ENCODE measurements around the gene DOCK11. TPM values are rescaled to one million over a fixed set of nuclear protein-coding genes. Genes with fewer than 3 reads are reported as not detected.
A peak's percentile ranks its signal among the peaks of the same experiment; 100 is the strongest.

The DOCK11 gene
- total and polyA plus RNA-seq, 3 experiments from 2014 or later: 37.8 to 50.1 (median 49.4) TPM

DNA sequence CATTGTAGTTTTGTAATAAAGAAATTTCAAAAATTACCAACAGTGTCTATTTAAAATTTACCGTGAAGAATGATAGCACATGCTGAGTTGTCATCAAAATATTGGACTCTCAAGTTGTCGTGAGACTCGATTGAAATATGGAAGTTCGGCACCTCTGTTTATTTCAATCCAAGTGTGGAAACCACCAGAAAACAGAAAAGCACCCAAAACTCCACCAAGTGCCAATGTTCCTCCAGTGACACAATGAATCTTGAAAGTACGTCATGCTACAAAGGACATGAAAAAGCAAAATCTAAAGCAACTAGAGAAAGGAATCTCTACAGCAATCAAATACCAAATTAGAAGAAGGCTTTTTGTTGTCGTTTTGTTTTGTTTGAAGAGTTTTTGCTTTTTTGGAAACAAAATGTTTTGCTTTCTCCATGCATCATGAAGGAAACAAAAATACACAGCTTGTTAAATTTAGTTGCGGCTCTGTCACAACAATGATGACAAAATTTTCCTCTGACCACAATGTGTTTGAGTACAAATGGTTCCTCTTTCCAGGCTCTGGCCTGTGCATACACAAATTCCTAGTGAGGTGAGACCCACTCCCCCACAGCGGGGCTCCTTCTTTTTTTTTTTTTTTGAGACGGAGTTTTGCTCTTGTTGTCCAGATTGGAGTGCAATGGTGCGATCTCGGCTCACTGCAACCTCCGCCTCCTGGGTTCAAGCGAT lies 222.2 kb downstream of the DOCK11 start:
- H3K9me3 ChIP-seq (ENCODE audit: low read length): no peaks in the 10 kb centered on the region
- Mint-ChIP-seq H3K9me3 (no peaks in the 10 kb centered on the region), H3K4me1 (no peaks in the 10 kb centered on the region), H3K36me3 (peaks cover 0 to 3% (median 0%) of the 10 kb centered on the region in 3 donors), H3K27ac (no peak overlapping the region), H3K4me3 (no peak overlapping the region), H3K27me3 (peaks cover 10 to 15% of the 10 kb centered on the region in 2 donors)
- H3K27ac ChIP-seq (ENCODE audit: low read depth, low read length): no peak overlapping the region
- DNase-seq: no peak
- no peaks in the 10 kb centered on the region for H3K4me1 ChIP-seq (ENCODE audit: insufficient read depth, low read length)
- ChIA-PET CTCF (no interaction called here), POLR2A (no interaction called here)
- H3K36me3 ChIP-seq (ENCODE audit: insufficient read depth, low read length): no peaks in the 10 kb centered on the region
- no peaks in the 10 kb centered on the region for H3K27me3 ChIP-seq (ENCODE audit: insufficient read depth, low read length, poor library complexity, severe bottlenecking)
- no peak overlapping the region for H3K4me3 ChIP-seq (ENCODE audit: low read length)

- H3K4me1 Mint-ChIP-seq: no peaks in the 10 kb centered on the region
- no peak overlapping the region for H3K27ac Mint-ChIP-seq
- peaks cover 0 to 3% (median 0%) of the 10 kb centered on the region in 3 donors for H3K36me3 Mint-ChIP-seq
- H3K4me3 ChIP-seq (ENCODE audit: low read length): no peak overlapping the region
- H3K36me3 ChIP-seq (ENCODE audit: insufficient read depth, low read length): no peaks in the 10 kb centered on the region
- H3K27me3 ChIP-seq (ENCODE audit: insufficient read depth, low read length, poor library complexity, severe bottlenecking): no peaks in the 10 kb centered on the region
- H3K27me3 Mint-ChIP-seq: peaks cover 15 to 24% of the 10 kb centered on the region in 2 donors
- POLR2A ChIA-PET: no interaction called here
- H3K9me3 ChIP-seq (ENCODE audit: low read length): no peaks in the 10 kb centered on the region
- no peak for DNase-seq
- no peak overlapping the region for H3K27ac ChIP-seq (ENCODE audit: low read depth, low read length)
- CTCF ChIA-PET: no interaction called here
- no peaks in the 10 kb centered on the region for H3K9me3 Mint-ChIP-seq
- no peak overlapping the region for H3K4me3 Mint-ChIP-seq
- no peaks in the 10 kb centered on the region for H3K4me1 ChIP-seq (ENCODE audit: insufficient read depth, low read length)
Observed at GRCh38 chrX:118718737-118719136, 223.1 kb downstream of the DOCK11 start.

- Histone ChIP-seq H3K36me3 (ENCODE audit: insufficient read depth, low read length) (no peaks in the 10 kb centered on the region), H3K27me3 (ENCODE audit: insufficient read depth, low read length, poor library complexity, severe bottlenecking) (no peaks in the 10 kb centered on the region), H3K4me1 (ENCODE audit: insufficient read depth, low read length) (no peaks in the 10 kb centered on the region), H3K4me3 (ENCODE audit: low read length) (no peak overlapping the region), H3K27ac (ENCODE audit: low read depth, low read length) (no peak overlapping the region), H3K9me3 (ENCODE audit: low read length) (no peaks in the 10 kb centered on the region)
- Mint-ChIP-seq H3K4me1 (no peaks in the 10 kb centered on the region), H3K36me3 (peaks cover 0 to 3% (median 0%) of the 10 kb centered on the region in 3 donors), H3K27ac (no peak overlapping the region), H3K9me3 (no peaks in the 10 kb centered on the region), H3K27me3 (peaks cover 19 to 37% of the 10 kb centered on the region in 2 donors), H3K4me3 (no peak overlapping the region)
- CTCF ChIA-PET: no interaction called here
- DNase-seq: no peak
- POLR2A ChIA-PET: no interaction called here
Observed at GRCh38 chrX:118720058-118720707, 224.6 kb downstream of the DOCK11 start.

- Mint-ChIP-seq H3K9me3 (no peaks in the 10 kb centered on the region), H3K4me3 (no peak overlapping the region), H3K27me3 (peaks cover 19 to 50% of the 10 kb centered on the region in 2 donors), H3K4me1 (peaks cover 3 to 9% (median 5%) of the 10 kb centered on the region in 3 donors), H3K36me3 (no peaks in the 10 kb centered on the region), H3K27ac (no peak overlapping the region)
- H3K27me3 ChIP-seq (ENCODE audit: insufficient read depth, low read length, poor library complexity, severe bottlenecking): peaks cover 6% of the 10 kb centered on the region
- CTCF ChIA-PET: no interaction called here
- no peak for DNase-seq
- POLR2A ChIA-PET: no interaction called here
- H3K4me3 ChIP-seq (ENCODE audit: low read length): no peak overlapping the region
- peaks cover 4% of the 10 kb centered on the region for H3K4me1 ChIP-seq (ENCODE audit: insufficient read depth, low read length)
- H3K36me3 ChIP-seq (ENCODE audit: insufficient read depth, low read length): no peaks in the 10 kb centered on the region
- no peaks in the 10 kb centered on the region for H3K9me3 ChIP-seq (ENCODE audit: low read length)
- no peak overlapping the region for H3K27ac ChIP-seq (ENCODE audit: low read depth, low read length)
Observed at GRCh38 chrX:118723376-118723775, 227.8 kb downstream of the DOCK11 start.

DNA sequence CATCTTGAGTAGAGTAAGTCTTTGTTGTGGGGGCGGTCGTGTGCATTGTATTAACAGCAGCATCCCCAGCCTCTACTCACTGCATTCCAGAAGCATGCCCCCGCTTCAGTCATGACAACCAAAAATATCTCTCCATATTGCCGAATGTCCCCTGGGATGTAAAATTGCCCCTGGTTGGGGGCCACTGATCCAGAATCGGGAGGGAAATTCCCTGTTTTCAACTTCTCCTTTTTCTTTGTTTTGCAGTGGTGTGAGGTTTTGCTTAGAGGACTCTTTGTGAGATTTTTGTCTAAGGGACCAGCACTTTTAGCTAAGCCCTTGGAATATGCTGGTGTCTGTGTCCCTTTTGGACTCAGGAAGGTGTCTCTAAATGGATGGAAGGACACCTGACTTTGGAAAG lies 228.8 kb downstream of the DOCK11 start:
- Mint-ChIP-seq H3K27me3 (peaks cover 17 to 48% of the 10 kb centered on the region in 2 donors), H3K4me1 (peaks cover 3 to 11% (median 5%) of the 10 kb centered on the region in 3 donors), H3K27ac (no peak overlapping the region), H3K36me3 (no peaks in the 10 kb centered on the region), H3K4me3 (no peak overlapping the region), H3K9me3 (no peaks in the 10 kb centered on the region)
- no peak overlapping the region for H3K4me3 ChIP-seq (ENCODE audit: low read length)
- CTCF ChIA-PET: no interaction called here
- H3K27ac ChIP-seq (ENCODE audit: low read depth, low read length): no peak overlapping the region
- H3K9me3 ChIP-seq (ENCODE audit: low read length): no peaks in the 10 kb centered on the region
- POLR2A ChIA-PET: no interaction called here
- H3K4me1 ChIP-seq (ENCODE audit: insufficient read depth, low read length): peaks cover 4% of the 10 kb centered on the region
- DNase-seq: no peak
- H3K27me3 ChIP-seq (ENCODE audit: insufficient read depth, low read length, poor library complexity, severe bottlenecking): peaks cover 6% of the 10 kb centered on the region
- no peaks in the 10 kb centered on the region for H3K36me3 ChIP-seq (ENCODE audit: insufficient read depth, low read length)

GRCh38 chrX:118724775-118725174 lies 229.2 kb downstream of the DOCK11 start:
- peaks cover 3 to 11% (median 5%) of the 10 kb centered on the region in 3 donors for H3K4me1 Mint-ChIP-seq
- Histone ChIP-seq H3K27me3 (ENCODE audit: insufficient read depth, low read length, poor library complexity, severe bottlenecking) (peaks cover 6% of the 10 kb centered on the region), H3K36me3 (ENCODE audit: insufficient read depth, low read length) (no peaks in the 10 kb centered on the region), H3K4me3 (ENCODE audit: low read length) (no peak overlapping the region), H3K27ac (ENCODE audit: low read depth, low read length) (no peak overlapping the region), H3K9me3 (ENCODE audit: low read length) (no peaks in the 10 kb centered on the region), H3K4me1 (ENCODE audit: insufficient read depth, low read length) (peaks cover 4% of the 10 kb centered on the region)
- no peaks in the 10 kb centered on the region for H3K36me3 Mint-ChIP-seq
- peaks cover 16 to 45% of the 10 kb centered on the region in 2 donors for H3K27me3 Mint-ChIP-seq
- H3K4me3 Mint-ChIP-seq: no peak overlapping the region
- DNase-seq: no peak
- H3K9me3 Mint-ChIP-seq: no peaks in the 10 kb centered on the region
- no peak overlapping the region for H3K27ac Mint-ChIP-seq
- POLR2A ChIA-PET: no interaction called here
- CTCF ChIA-PET: no interaction called here

DNA sequence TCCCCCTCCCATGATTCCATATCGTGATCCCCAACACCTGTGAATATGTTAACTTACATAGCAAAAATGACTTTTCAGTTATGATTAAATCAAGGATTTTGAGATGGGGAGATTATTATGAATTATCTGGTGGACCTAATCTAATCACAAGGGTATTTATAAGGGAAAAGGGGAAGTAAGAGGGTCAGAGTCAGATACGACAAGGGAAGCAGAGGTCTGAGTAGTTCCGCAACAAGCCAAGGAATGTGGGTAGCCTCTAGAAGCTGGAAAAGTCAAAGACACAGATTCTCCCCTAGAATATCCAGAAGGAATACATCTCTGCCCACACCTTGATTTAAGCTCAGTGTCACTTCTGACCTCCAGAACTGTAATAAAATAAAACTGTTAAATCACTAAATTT lies 230.8 kb downstream of the DOCK11 start:
- no peak for DNase-seq
- peak overlapping the region in 6 of 7 donors; percentile 9 to 72 (median 42) for H3K4me3 Mint-ChIP-seq
- H3K27ac Mint-ChIP-seq: no peak overlapping the region
- peaks cover 6% of the 10 kb centered on the region for H3K27me3 ChIP-seq (ENCODE audit: insufficient read depth, low read length, poor library complexity, severe bottlenecking)
- H3K4me3 ChIP-seq (ENCODE audit: low read length): no peak overlapping the region
- H3K4me1 ChIP-seq (ENCODE audit: insufficient read depth, low read length): peaks cover 4% of the 10 kb centered on the region
- H3K27ac ChIP-seq (ENCODE audit: low read depth, low read length): no peak overlapping the region
- H3K36me3 Mint-ChIP-seq: no peaks in the 10 kb centered on the region
- H3K4me1 Mint-ChIP-seq: peaks cover 3 to 11% (median 5%) of the 10 kb centered on the region in 3 donors
- H3K27me3 Mint-ChIP-seq: peaks cover 17 to 46% of the 10 kb centered on the region in 2 donors
- POLR2A ChIA-PET: no interaction called here
- H3K9me3 Mint-ChIP-seq: no peaks in the 10 kb centered on the region
- H3K36me3 ChIP-seq (ENCODE audit: insufficient read depth, low read length): no peaks in the 10 kb centered on the region
- no peaks in the 10 kb centered on the region for H3K9me3 ChIP-seq (ENCODE audit: low read length)
- CTCF ChIA-PET: no interaction called here

GRCh38 chrX:118726887-118727685 lies 231.5 kb downstream of the DOCK11 start, which contains the start of gene IL13RA1:
IL13RA1 (plus strand) TSS chrX:118727606; CDS start chrX:118727639, 33 bp downstream.
- H3K4me1 Mint-ChIP-seq: peaks cover 3 to 11% (median 5%) of the 10 kb centered on the region in 3 donors
- no peaks in the 10 kb centered on the region for H3K9me3 Mint-ChIP-seq
- no peaks in the 10 kb centered on the region for H3K36me3 Mint-ChIP-seq
- ChIA-PET CTCF (no interaction called here), POLR2A (no interaction called here)
- Histone ChIP-seq H3K27ac (ENCODE audit: low read depth, low read length) (no peak within 1 kb of the TSS), H3K27me3 (ENCODE audit: insufficient read depth, low read length, poor library complexity, severe bottlenecking) (peaks cover 6% of the 10 kb centered on the region), H3K4me3 (ENCODE audit: low read length) (peak within 1 kb of the TSS; percentile 15), H3K4me1 (ENCODE audit: insufficient read depth, low read length) (peaks cover 4% of the 10 kb centered on the region), H3K9me3 (ENCODE audit: low read length) (no peaks in the 10 kb centered on the region), H3K36me3 (ENCODE audit: insufficient read depth, low read length) (no peaks in the 10 kb centered on the region)
- H3K27ac Mint-ChIP-seq: no peak within 1 kb of the TSS
- peaks cover 17 to 46% of the 10 kb centered on the region in 2 donors for H3K27me3 Mint-ChIP-seq
- peak within 1 kb of the TSS; percentile 56 to 77 (median 61) for H3K4me3 Mint-ChIP-seq
- peak in 2 of 5 donors; percentile 1 to 41 for DNase-seq

All from CD8-positive, alpha-beta memory T cell (primary cell).